ENCODE measurements around the gene KRT71. TPM values are rescaled to one million over a fixed set of nuclear protein-coding genes. Genes with fewer than 3 reads are reported as not detected.

The KRT71 gene
- total RNA-seq, 1 donor from 2014 or later: not detected

- no peak for FAIRE-seq
- no peak for DNase-seq (ENCODE audit: low spot score in 2 of 2)
Observed at GRCh38 chr12:52523824-52524223, 29.1 kb downstream of the KRT71 start.

GRCh38 chr12:52522346-52523011 is 30.5 kb downstream of the KRT71 start:
- DNase-seq (ENCODE audit: low spot score in 2 of 2) (no peak), FAIRE-seq (no peak)

- no peak for DNase-seq (ENCODE audit: low spot score in 2 of 2)
Observed at GRCh38 chr12:52521568-52522266, 31.2 kb downstream of the KRT71 start.

GRCh38 chr12:52521175-52521567 is 31.8 kb downstream of the KRT71 start:
- FAIRE-seq (no peak), DNase-seq (ENCODE audit: low spot score in 2 of 2) (no peak)

More at GRCh38 chr12:52521568-52522266, 31.2 kb downstream of the KRT71 start:
- no peak for FAIRE-seq

- DNase-seq (ENCODE audit: low spot score in 2 of 2) (no peak), FAIRE-seq (no peak)
Observed at GRCh38 chr12:52519826-52520662, 32.9 kb downstream of the KRT71 start, which contains the start of gene KRT5. Gene KRT5, minus strand, starts transcription at chr12:52520394. Its CDS starts 98 bp downstream, at chr12:52520296.

- FAIRE-seq: no peak
- DNase-seq (ENCODE audit: low spot score in 2 of 2): no peak
Observed at GRCh38 chr12:52519387-52519703, 33.6 kb downstream of the KRT71 start.

- DNase-seq (ENCODE audit: low spot score in 2 of 2): no peak
- FAIRE-seq: no peak
Observed at GRCh38 chr12:52518574-52519386, 34.2 kb downstream of the KRT71 start.

- DNase-seq (ENCODE audit: low spot score in 2 of 2) (no peak), FAIRE-seq (no peak)
Observed at GRCh38 chr12:52517888-52518287, 35.1 kb downstream of the KRT71 start.

GRCh38 chr12:52517005-52517835 is 35.7 kb downstream of the KRT71 start:
- DNase-seq (ENCODE audit: low spot score in 2 of 2): no peak
- no peak for FAIRE-seq

GRCh38 chr12:52515927-52516831 is 36.8 kb downstream of the KRT71 start:
- FAIRE-seq (no peak), DNase-seq (ENCODE audit: low spot score in 2 of 2) (no peak)

- no peak for DNase-seq (ENCODE audit: low spot score in 2 of 2)
- FAIRE-seq: no peak
Observed at GRCh38 chr12:52515319-52515646, 37.7 kb downstream of the KRT71 start.

- DNase-seq (ENCODE audit: low spot score in 2 of 2): no peak
- FAIRE-seq: no peak
Observed at GRCh38 chr12:52514471-52515318, 38.2 kb downstream of the KRT71 start.

- no peak for DNase-seq (ENCODE audit: low spot score in 2 of 2)
- no peak for FAIRE-seq
Observed at GRCh38 chr12:52513736-52514135, 39.2 kb downstream of the KRT71 start.

GRCh38 chr12:52508211-52508610 is 44.7 kb downstream of the KRT71 start:
- FAIRE-seq (no peak), DNase-seq (ENCODE audit: low spot score in 2 of 2) (no peak)

GRCh38 chr12:52506858-52507715 is 45.9 kb downstream of the KRT71 start:
- FAIRE-seq: no peak
- DNase-seq (ENCODE audit: low spot score in 2 of 2): no peak

- no peak for FAIRE-seq
Observed at GRCh38 chr12:52502877-52503276, 50.1 kb downstream of the KRT71 start.

GRCh38 chr12:52501490-52501889 is 51.5 kb downstream of the KRT71 start:
- DNase-seq (ENCODE audit: low spot score in 2 of 2) (no peak), FAIRE-seq (no peak)

More at GRCh38 chr12:52502877-52503276, 50.1 kb downstream of the KRT71 start:
- DNase-seq (ENCODE audit: low spot score in 2 of 2): no peak

All from frontal cortex (tissue), 4 donors.